HG03469 (cell line): ENCODE measurements around the gene RLN3.

Experiments used
- ATAC-seq: cut with Tn5 transposase; IDR thresholded peaks from one replicate; pipeline ENCODE4 v1.9.1; 2021; ENCODE audit warnings: mild to moderate bottlenecking, moderate library complexity, moderate number of reproducible peaks; ENCODE audit not compliant: unreplicated experiment

Gene RLN3

GRCh38 chr19:14027856-14028450 is at the start of gene RLN3:
Gene RLN3, plus strand, starts transcription at chr19:14028148. Its CDS starts 57 bp downstream, at chr19:14028205.
- no peak for ATAC-seq

- ATAC-seq: no peak
Observed at GRCh38 chr19:13978351-13979243, 49.4 kb upstream of the RLN3 start.

GRCh38 chr19:13979244-13979615 is 48.7 kb upstream of the RLN3 start:
- no peak for ATAC-seq

- ATAC-seq: no peak
Observed at GRCh38 chr19:13979686-13980085, 48.3 kb upstream of the RLN3 start.

GRCh38 chr19:13980340-13980739 is 47.6 kb upstream of the RLN3 start:
- no peak for ATAC-seq

GRCh38 chr19:13981021-13981420 is 46.9 kb upstream of the RLN3 start:
- ATAC-seq: no peak

GRCh38 chr19:13981467-13981866 is 46.5 kb upstream of the RLN3 start:
- no peak for ATAC-seq

- ATAC-seq: no peak
Observed at GRCh38 chr19:13981988-13982501, 45.9 kb upstream of the RLN3 start.

- ATAC-seq: no peak
Observed at GRCh38 chr19:13982773-13983172, 45.2 kb upstream of the RLN3 start.

- ATAC-seq: no peak
Observed at GRCh38 chr19:13983213-13983889, 44.6 kb upstream of the RLN3 start.

GRCh38 chr19:13984186-13984585 is 43.8 kb upstream of the RLN3 start:
- ATAC-seq: no peak

GRCh38 chr19:13984875-13985741 is 42.8 kb upstream of the RLN3 start:
- no peak for ATAC-seq

GRCh38 chr19:13985771-13986347 is 42.1 kb upstream of the RLN3 start:
- no peak for ATAC-seq

GRCh38 chr19:13986348-13986904 is 41.5 kb upstream of the RLN3 start:
- ATAC-seq: peak; percentile 48

GRCh38 chr19:13987101-13987890 is 40.7 kb upstream of the RLN3 start:
- ATAC-seq: no peak

- no peak for ATAC-seq
Observed at GRCh38 chr19:13989487-13989886, 38.5 kb upstream of the RLN3 start.

GRCh38 chr19:13990085-13990484 is 37.9 kb upstream of the RLN3 start:
- no peak for ATAC-seq

GRCh38 chr19:13992025-13992424 is 35.9 kb upstream of the RLN3 start:
- no peak for ATAC-seq
